WTC11 (cell line): Measurements from ENCODE around the gene CNTN1. TPM values are rescaled to one million over a fixed set of nuclear protein-coding genes. Genes with fewer than 3 reads are reported as not detected.

Experiments used
- ATAC-seq: fragments of 200-7000 bp; cut with Tn5 transposase; 2 replicates; pipeline ENCODE4 v1.10.0; 2021; ENCODE audit warnings: mild to moderate bottlenecking, moderate library complexity
- CTCF ChIA-PET: fragments of 300-600 bp; sonication (Branson Sonifier 250); formaldehyde crosslinking; loops from one replicate; lab custom pipeline; 2021; ENCODE audit warnings: antibody characterized with exemption; lab: Charles Lee
- POLR2A ChIA-PET: fragments of 350-600 bp; sonication (Branson Sonifier 250); formaldehyde crosslinking; loops from one replicate; lab custom pipeline; 2021; ENCODE audit warnings: antibody characterized with exemption; lab: Charles Lee
- DNase-seq: peaks from one replicate; pipeline ENCODE4 v3.0.0; 2021; ENCODE audit warnings: low spot score
- H3K27ac Mint-ChIP-seq: 2 replicates; pipeline ENCODE4 v1.8.0; 2021; ENCODE audit warnings: mixed read lengths
- H3K27me3 Mint-ChIP-seq: 2 replicates; pipeline ENCODE4 v1.8.0; 2021; ENCODE audit warnings: low read depth, mild to moderate bottlenecking, moderate library complexity, mixed read lengths
- H3K36me3 Mint-ChIP-seq: 2 replicates; pipeline ENCODE4 v1.8.0; 2021; ENCODE audit warnings: mixed read lengths
- H3K4me1 Mint-ChIP-seq: 2 replicates; pipeline ENCODE4 v1.8.0; 2022; ENCODE audit warnings: mixed read lengths
- H3K4me3 Mint-ChIP-seq: 2 replicates; pipeline ENCODE4 v1.8.0; 2021; ENCODE audit warnings: mild to moderate bottlenecking, moderate library complexity, mixed read lengths
- H3K9me3 Mint-ChIP-seq: 2 replicates; pipeline ENCODE4 v1.8.0; 2021; ENCODE audit warnings: mixed read lengths
- AR ChIP-seq: fragments of 250-450 bp; sonication (Bioruptor Pico); IDR thresholded peaks from 2 replicates; pipeline ENCODE4 v1.9.0; 2021; ENCODE audit warnings: mild to moderate bottlenecking
- CBFB ChIP-seq: sonication (generic); formaldehyde crosslinking; IDR thresholded peaks from 2 replicates; pipeline ENCODE4 v1.8.1; 2022; ENCODE audit warnings: mild to moderate bottlenecking, low read depth, missing genetic modification reagents
- FOXJ3 ChIP-seq: sonication (generic); formaldehyde crosslinking; IDR thresholded peaks from 2 replicates; pipeline ENCODE4 v1.9.0; 2021; ENCODE audit warnings: missing genetic modification reagents, mild to moderate bottlenecking, borderline replicate concordance
- FOXK1 ChIP-seq: sonication (generic); formaldehyde crosslinking; IDR thresholded peaks from 2 replicates; pipeline ENCODE4 v1.8.0; 2022; ENCODE audit warnings: mild to moderate bottlenecking, moderate library complexity, missing genetic modification reagents
- NFE2L1 ChIP-seq: sonication (generic); formaldehyde crosslinking; IDR thresholded peaks from 2 replicates; pipeline ENCODE4 v1.8.1; 2023; ENCODE audit warnings: missing genetic modification reagents
- PREB ChIP-seq: sonication (generic); formaldehyde crosslinking; IDR thresholded peaks from 2 replicates; pipeline ENCODE4 v1.8.1; 2022; ENCODE audit warnings: mild to moderate bottlenecking, missing genetic modification reagents, moderate library complexity, borderline replicate concordance
- PRRX2 ChIP-seq: fragments of 250-450 bp; sonication (Bioruptor Pico); IDR thresholded peaks from 2 replicates; pipeline ENCODE4 v1.8.0; 2021; ENCODE audit warnings: mild to moderate bottlenecking
- USF1 ChIP-seq: sonication (generic); formaldehyde crosslinking; IDR thresholded peaks from 2 replicates; pipeline ENCODE4 v1.8.0; 2022; ENCODE audit warnings: mild to moderate bottlenecking, missing genetic modification reagents
- ZBTB21 ChIP-seq: sonication (generic); formaldehyde crosslinking; IDR thresholded peaks from 2 replicates; pipeline ENCODE4 v1.8.1; 2023; ENCODE audit warnings: mild to moderate bottlenecking, missing genetic modification reagents, borderline replicate concordance
- ZNF232 ChIP-seq: sonication (generic); formaldehyde crosslinking; IDR thresholded peaks from 2 replicates; pipeline ENCODE4 v1.8.0; 2022; ENCODE audit warnings: mild to moderate bottlenecking, missing genetic modification reagents
- ZNF423 ChIP-seq: fragments of 250-450 bp; sonication (Bioruptor Pico); IDR thresholded peaks from 2 replicates; pipeline ENCODE4 v2.1.2; 2022; ENCODE audit warnings: mild to moderate bottlenecking, moderate library complexity
- ZSCAN18 ChIP-seq: fragments of 250-450 bp; sonication (Bioruptor Pico); IDR thresholded peaks from 2 replicates; pipeline ENCODE4 v2.1.2; 2022; ENCODE audit warnings: mild to moderate bottlenecking, moderate library complexity
- total RNA-seq: library from RNA; stranded (reverse); gene quantifications from 3 replicates; pipeline ENCODE4 v1.2.3, GENCODE V29; 2021
- TF ChIP-seq, protein P1 (sequence below): sonication (generic); formaldehyde crosslinking; IDR thresholded peaks from 2 replicates; pipeline ENCODE4 v1.8.0; 2023; ENCODE audit warnings: missing genetic modification reagents, mild to moderate bottlenecking, borderline replicate concordance
- TF ChIP-seq, protein P2 (sequence below): sonication (generic); formaldehyde crosslinking; IDR thresholded peaks from 2 replicates; pipeline ENCODE4 v1.8.1; 2023; ENCODE audit warnings: mild to moderate bottlenecking, missing genetic modification reagents, moderate library complexity
- TF ChIP-seq, protein P3 (sequence below): sonication (generic); formaldehyde crosslinking; IDR thresholded peaks from 2 replicates; pipeline ENCODE4 v1.8.1; 2022; ENCODE audit warnings: missing genetic modification reagents, borderline replicate concordance

CNTN1 gene
- total RNA-seq, 1 experiment from 2014 or later: 16.9 TPM

GRCh38 chr12:40646911-40647310 lies 45.3 kb upstream of the CNTN1 start (continued):
- TF ChIP-seq, protein P1, sequence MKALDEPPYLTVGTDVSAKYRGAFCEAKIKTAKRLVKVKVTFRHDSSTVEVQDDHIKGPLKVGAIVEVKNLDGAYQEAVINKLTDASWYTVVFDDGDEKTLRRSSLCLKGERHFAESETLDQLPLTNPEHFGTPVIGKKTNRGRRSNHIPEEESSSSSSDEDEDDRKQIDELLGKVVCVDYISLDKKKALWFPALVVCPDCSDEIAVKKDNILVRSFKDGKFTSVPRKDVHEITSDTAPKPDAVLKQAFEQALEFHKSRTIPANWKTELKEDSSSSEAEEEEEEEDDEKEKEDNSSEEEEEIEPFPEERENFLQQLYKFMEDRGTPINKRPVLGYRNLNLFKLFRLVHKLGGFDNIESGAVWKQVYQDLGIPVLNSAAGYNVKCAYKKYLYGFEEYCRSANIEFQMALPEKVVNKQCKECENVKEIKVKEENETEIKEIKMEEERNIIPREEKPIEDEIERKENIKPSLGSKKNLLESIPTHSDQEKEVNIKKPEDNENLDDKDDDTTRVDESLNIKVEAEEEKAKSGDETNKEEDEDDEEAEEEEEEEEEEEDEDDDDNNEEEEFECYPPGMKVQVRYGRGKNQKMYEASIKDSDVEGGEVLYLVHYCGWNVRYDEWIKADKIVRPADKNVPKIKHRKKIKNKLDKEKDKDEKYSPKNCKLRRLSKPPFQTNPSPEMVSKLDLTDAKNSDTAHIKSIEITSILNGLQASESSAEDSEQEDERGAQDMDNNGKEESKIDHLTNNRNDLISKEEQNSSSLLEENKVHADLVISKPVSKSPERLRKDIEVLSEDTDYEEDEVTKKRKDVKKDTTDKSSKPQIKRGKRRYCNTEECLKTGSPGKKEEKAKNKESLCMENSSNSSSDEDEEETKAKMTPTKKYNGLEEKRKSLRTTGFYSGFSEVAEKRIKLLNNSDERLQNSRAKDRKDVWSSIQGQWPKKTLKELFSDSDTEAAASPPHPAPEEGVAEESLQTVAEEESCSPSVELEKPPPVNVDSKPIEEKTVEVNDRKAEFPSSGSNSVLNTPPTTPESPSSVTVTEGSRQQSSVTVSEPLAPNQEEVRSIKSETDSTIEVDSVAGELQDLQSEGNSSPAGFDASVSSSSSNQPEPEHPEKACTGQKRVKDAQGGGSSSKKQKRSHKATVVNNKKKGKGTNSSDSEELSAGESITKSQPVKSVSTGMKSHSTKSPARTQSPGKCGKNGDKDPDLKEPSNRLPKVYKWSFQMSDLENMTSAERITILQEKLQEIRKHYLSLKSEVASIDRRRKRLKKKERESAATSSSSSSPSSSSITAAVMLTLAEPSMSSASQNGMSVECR (CRISPR knock-in tag): no peak
- TF ChIP-seq, protein P2, sequence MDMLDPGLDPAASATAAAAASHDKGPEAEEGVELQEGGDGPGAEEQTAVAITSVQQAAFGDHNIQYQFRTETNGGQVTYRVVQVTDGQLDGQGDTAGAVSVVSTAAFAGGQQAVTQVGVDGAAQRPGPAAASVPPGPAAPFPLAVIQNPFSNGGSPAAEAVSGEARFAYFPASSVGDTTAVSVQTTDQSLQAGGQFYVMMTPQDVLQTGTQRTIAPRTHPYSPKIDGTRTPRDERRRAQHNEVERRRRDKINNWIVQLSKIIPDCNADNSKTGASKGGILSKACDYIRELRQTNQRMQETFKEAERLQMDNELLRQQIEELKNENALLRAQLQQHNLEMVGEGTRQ (CRISPR knock-in tag): no peak
- TF ChIP-seq USF1 (CRISPR knock-in tag): no peak

GRCh38 chr12:40647651-40648050 lies 44.6 kb upstream of the CNTN1 start:
- POLR2A ChIA-PET: no interaction called here
- DNase-seq (no peak), ATAC-seq (no peak)
- H3K27ac Mint-ChIP-seq: no peak overlapping the region
- H3K36me3 Mint-ChIP-seq: peaks cover 13% of the 10 kb centered on the region
- TF ChIP-seq, protein P3, sequence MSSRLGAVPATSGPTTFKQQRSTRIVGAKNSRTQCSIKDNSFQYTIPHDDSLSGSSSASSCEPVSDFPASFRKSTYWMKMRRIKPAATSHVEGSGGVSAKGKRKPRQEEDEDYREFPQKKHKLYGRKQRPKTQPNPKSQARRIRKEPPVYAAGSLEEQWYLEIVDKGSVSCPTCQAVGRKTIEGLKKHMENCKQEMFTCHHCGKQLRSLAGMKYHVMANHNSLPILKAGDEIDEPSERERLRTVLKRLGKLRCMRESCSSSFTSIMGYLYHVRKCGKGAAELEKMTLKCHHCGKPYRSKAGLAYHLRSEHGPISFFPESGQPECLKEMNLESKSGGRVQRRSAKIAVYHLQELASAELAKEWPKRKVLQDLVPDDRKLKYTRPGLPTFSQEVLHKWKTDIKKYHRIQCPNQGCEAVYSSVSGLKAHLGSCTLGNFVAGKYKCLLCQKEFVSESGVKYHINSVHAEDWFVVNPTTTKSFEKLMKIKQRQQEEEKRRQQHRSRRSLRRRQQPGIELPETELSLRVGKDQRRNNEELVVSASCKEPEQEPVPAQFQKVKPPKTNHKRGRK (CRISPR knock-in tag): no peak
- H3K27me3 Mint-ChIP-seq: no peaks in the 10 kb centered on the region
- H3K4me1 Mint-ChIP-seq: peaks cover 38% of the 10 kb centered on the region
- H3K9me3 Mint-ChIP-seq: peaks cover 25% of the 10 kb centered on the region
- CTCF ChIA-PET: no interaction called here
- no peak overlapping the region for H3K4me3 Mint-ChIP-seq

DNA sequence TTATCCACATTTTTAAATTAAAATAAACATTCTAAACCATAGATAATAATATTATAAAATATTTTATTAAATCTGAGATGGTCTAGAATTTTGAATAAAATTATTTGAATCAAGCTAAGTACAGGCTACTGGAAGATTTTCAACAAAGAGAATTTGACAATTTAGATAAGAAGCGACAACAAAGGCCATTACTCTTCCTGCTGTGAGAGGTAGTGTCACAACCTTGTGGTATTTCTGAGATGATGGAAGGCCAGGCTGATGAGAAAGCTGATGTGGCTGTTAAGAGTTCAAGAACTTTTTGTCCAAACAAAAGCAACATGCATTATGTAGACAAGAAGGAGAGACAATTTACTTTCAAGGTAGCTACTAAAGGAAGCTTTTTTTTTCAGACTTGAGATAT lies 43.7 kb upstream of the CNTN1 start:
- TF ChIP-seq PRRX2 (CRISPR knock-in tag) (no peak), NFE2L1 (no peak), FOXK1 (CRISPR knock-in tag) (no peak)
- no peak overlapping the region for H3K27ac Mint-ChIP-seq
- no peaks in the 10 kb centered on the region for H3K27me3 Mint-ChIP-seq
- DNase-seq: no peak
- peaks cover 5% of the 10 kb centered on the region for H3K36me3 Mint-ChIP-seq
- H3K9me3 Mint-ChIP-seq: peaks cover 17% of the 10 kb centered on the region
- no peak overlapping the region for H3K4me3 Mint-ChIP-seq
- POLR2A ChIA-PET: no interaction called here
- H3K4me1 Mint-ChIP-seq: peaks cover 38% of the 10 kb centered on the region
- ATAC-seq: no peak
- CTCF ChIA-PET: no interaction called here

GRCh38 chr12:40650038-40650704 lies 42.1 kb upstream of the CNTN1 start:
- ChIA-PET CTCF (no interaction called here), POLR2A (no interaction called here)
- Mint-ChIP-seq H3K36me3 (no peaks in the 10 kb centered on the region), H3K4me3 (no peak overlapping the region), H3K27ac (0 out of 2 replicates have a peak overlapping the region, but pooled peaks have one; percentile 1), H3K4me1 (peaks cover 35% of the 10 kb centered on the region), H3K27me3 (no peaks in the 10 kb centered on the region), H3K9me3 (peaks cover 6% of the 10 kb centered on the region; the same call in 1 of the 2 replicates)
- DNase-seq: peak; percentile 12
- ATAC-seq: peak; percentile 94
- TF ChIP-seq ZNF232 (CRISPR knock-in tag): no peak
- no peak for TF ChIP-seq ZSCAN18 (CRISPR knock-in tag)
- no peak for TF ChIP-seq FOXJ3
- TF ChIP-seq AR (CRISPR knock-in tag): no peak
- no peak for TF ChIP-seq ZBTB21
- no peak for TF ChIP-seq ZNF423 (CRISPR knock-in tag)
- no peak for TF ChIP-seq PREB (CRISPR knock-in tag)
- no peak for TF ChIP-seq CBFB (CRISPR knock-in tag)
